HG03378 (cell line): ENCODE measurements around the gene GOLGA8A.
"Not testable (repeated sequence)": the region's sequence is repeated elsewhere in the genome, so short reads cannot be mapped to it uniquely, and the experiment has no call there.

Experiments used
- ATAC-seq: cut with Tn5 transposase; IDR thresholded peaks from one replicate; pipeline ENCODE4 v1.9.1; 2021; ENCODE audit warnings: mild to moderate bottlenecking, moderate library complexity; ENCODE audit not compliant: unreplicated experiment

Gene GOLGA8A

GRCh38 chr15:34409511-34409910, 28.1 kb downstream of the GOLGA8A start:
- ATAC-seq, result not testable (repeated sequence)

DNA sequence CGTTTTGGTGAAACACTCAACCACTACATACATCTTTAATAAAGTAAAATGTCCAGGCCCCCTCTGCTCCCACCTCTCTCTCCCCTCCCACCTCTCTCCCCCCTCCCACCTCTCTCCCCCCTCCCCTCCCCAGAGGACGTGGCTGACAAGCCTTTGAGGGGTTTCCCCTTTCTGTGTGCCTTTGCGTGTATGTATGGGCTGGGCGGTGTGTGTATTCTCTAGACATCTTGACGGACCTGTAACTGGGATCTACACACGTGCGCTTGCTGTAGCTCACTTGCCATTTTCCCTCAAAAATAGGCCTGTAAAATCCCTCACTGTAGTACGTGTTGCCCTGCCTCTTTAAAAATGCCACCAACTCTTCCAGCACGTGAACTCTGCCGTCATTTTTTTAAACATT, 28.6 kb downstream of the GOLGA8A start:
- not testable (repeated sequence) for ATAC-seq

DNA sequence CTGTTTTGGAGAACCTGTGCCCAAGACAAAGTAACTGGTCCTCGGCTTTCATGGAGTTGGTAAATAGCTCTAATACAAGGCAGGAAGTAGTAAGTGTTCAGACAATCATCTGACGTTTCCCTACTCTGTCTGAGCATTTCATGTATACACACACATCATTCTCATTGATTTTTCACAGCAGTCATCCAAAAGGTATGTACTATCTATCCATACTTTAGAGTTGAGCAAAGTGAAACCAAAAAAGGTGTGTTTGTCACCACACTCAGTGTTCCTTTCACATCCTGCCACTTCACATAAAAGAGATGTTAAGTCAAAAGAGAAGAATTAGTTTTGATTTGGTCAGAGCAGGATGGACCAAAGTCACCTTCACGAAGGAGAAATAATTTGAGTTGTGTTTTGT, 33.7 kb downstream of the GOLGA8A start:
- ATAC-seq, result not testable (repeated sequence)

- ATAC-seq, result not testable (repeated sequence)
Observed at GRCh38 chr15:34403160-34403598, 34.4 kb downstream of the GOLGA8A start.

GRCh38 chr15:34397637-34398259, 39.9 kb downstream of the GOLGA8A start:
- not testable (repeated sequence) for ATAC-seq

DNA sequence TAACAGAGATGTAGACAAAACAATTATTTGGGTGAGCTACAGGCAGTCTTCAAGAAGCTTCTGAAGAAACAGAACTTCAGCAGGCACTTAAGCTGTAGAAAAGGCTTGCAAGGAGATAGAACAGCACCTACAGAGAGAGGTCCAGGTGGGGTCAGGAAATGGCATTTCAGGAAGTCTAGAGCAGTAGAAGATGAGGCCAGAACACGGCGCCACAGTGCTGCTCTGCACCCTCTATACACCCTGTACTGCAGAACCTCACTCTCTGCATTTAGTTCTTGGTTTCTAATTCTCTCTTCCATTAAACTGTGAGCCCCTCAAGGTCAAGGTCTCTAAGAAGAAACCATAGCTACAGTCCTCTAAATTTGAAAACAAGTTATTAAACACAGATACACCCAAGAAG, 44.6 kb downstream of the GOLGA8A start:
- ATAC-seq, result not testable (repeated sequence)

DNA sequence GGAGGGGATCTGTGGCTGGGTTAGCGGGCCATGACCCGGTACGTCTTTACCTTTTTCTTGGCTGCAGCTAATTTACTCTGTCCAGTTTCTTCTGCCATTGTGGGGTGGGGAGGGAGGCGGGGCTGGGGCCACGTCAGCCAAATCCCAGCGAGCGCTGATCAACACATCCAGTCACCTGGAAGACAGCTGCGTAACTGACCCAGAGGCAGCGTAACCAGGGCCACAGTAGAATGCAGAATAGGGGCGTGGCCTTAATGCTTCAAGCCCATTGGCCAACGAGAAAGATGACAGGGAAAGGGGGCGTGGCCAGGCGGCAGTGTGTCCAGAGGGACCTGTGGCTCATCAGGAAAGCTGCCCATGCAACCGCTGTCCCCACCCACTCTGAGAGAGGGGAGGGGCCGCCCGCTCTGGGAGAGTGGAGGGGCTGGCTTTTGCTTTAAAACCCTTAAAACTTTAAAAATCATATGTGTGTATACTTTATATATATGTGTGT, 48.0 kb downstream of the GOLGA8A start:
- not testable (repeated sequence) for ATAC-seq
